Heart left ventricle (tissue), 13 donors: ENCODE measurements around the gene TFEB.

Experiments
- POLR2A ChIP-seq, 2 donors: fragments of 450-650 bp; IDR thresholded peaks; one replicate each; pipeline ENCODE4 v1.6.1; 2017; ENCODE audit warnings: antibody characterized with exemption in 2 of 2, mild to moderate bottlenecking in 2 of 2, moderate library complexity in 2 of 2
- TF ChIP-seq, protein P1 (sequence below), 12 donors: fragments of 200-600 bp; sonication (generic) in 4 of 12; IDR thresholded peaks; one replicate each; pipeline versions ENCODE4 v1.5.0 to v1.8.0; 2018 to 2022; ENCODE audit warnings: antibody characterized with exemption in 12 of 12, mild to moderate bottlenecking in 5 of 12
- donor health status: ischemic (EF 13 %, LVEDD 7.1; RV severe dilation, severe dysfunction).
- donor health status: DM: no; HTN: yes; CAD: no.
- donor health status: DM: no; HTN: no; CAD: no.
- donor health status: ischemic (EF 25% LVEDD 6.9; RV normal size, moderate dysfunction).
- donor health status: ischemic (EF 25% LVEDD 5.7; RV mildly dilated, moderate dysfunction).
- donor health status: ischemic (EF 35%, LVEDD 5.7; RV mildly dilated, moderate dysfunction).
- donor health status: nonischemic (EF 11% LVEDD 7.7; RV severe dilation, severe dysfunction).
- donor health status: DM: yes; HTN: yes; CAD: no.
- donor health status: PGD.
- donor health status: ischemic (EF 29% LVEDD 5.4; RV normal size, mild dysfunction).
- donor health status: nonischemic (EF 23%, LVEDD 6.1; RV moderate dilation, normal function).

DNA sequence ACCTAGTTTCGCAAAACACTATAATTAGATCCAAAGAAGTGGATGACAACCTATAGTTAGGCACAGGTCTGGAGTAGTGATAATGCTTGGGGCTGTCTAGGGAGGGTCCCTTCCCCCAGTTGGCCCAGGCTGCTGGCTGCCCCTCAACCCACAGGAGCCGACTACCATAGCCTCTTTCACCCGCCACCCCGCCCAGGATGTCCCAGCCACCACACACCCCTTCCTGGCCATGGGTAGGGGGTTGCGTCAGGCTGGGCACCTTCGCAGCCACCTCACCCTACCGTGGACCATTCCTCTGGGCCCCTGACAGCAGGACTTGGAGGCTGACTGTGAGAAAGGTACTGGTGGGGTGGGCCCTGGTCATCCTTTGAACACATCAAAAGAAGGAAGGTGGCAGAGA is 8.5 kb downstream of the TFEB start:
- TF ChIP-seq, protein P1, sequence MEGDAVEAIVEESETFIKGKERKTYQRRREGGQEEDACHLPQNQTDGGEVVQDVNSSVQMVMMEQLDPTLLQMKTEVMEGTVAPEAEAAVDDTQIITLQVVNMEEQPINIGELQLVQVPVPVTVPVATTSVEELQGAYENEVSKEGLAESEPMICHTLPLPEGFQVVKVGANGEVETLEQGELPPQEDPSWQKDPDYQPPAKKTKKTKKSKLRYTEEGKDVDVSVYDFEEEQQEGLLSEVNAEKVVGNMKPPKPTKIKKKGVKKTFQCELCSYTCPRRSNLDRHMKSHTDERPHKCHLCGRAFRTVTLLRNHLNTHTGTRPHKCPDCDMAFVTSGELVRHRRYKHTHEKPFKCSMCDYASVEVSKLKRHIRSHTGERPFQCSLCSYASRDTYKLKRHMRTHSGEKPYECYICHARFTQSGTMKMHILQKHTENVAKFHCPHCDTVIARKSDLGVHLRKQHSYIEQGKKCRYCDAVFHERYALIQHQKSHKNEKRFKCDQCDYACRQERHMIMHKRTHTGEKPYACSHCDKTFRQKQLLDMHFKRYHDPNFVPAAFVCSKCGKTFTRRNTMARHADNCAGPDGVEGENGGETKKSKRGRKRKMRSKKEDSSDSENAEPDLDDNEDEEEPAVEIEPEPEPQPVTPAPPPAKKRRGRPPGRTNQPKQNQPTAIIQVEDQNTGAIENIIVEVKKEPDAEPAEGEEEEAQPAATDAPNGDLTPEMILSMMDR (IDR thresholded peaks at IDR 0.05): no peak
- no peak for TF ChIP-seq POLR2A (IDR thresholded peaks at IDR 0.05)
